GM18909 (cell line): ENCODE measurements around the gene AK1.

Experiments used
- ATAC-seq: cut with Tn5 transposase; IDR thresholded peaks from one replicate; pipeline ENCODE4 v1.9.1; 2021; ENCODE audit warnings: mild to moderate bottlenecking; ENCODE audit not compliant: unreplicated experiment, poor library complexity

Gene AK1

GRCh38 chr9:127828262-127829031 lies 49.0 kb downstream of the AK1 start:
- no peak for ATAC-seq

- no peak for ATAC-seq
Measured at GRCh38 chr9:127826253-127826913, 51.1 kb downstream of the AK1 start.

- no peak for ATAC-seq
Measured at GRCh38 chr9:127825319-127826051, 52.0 kb downstream of the AK1 start.

- no peak for ATAC-seq
Measured at GRCh38 chr9:127822108-127822507, 55.4 kb downstream of the AK1 start.

GRCh38 chr9:127818574-127818973 lies 58.9 kb downstream of the AK1 start:
- no peak for ATAC-seq

- no peak for ATAC-seq
Measured at GRCh38 chr9:127817881-127818434, 59.5 kb downstream of the AK1 start.

- no peak for ATAC-seq
Measured at GRCh38 chr9:127816728-127817127, 60.7 kb downstream of the AK1 start.
